NCI-H524 (cell line): ENCODE measurements around the gene KLF16.

Experiments
- DNase-seq, 2 experiments: peaks; one replicate each; lab custom pipeline; 2025; lab: John Stamatoyannopoulos, UW

The KLF16 gene

DNA sequence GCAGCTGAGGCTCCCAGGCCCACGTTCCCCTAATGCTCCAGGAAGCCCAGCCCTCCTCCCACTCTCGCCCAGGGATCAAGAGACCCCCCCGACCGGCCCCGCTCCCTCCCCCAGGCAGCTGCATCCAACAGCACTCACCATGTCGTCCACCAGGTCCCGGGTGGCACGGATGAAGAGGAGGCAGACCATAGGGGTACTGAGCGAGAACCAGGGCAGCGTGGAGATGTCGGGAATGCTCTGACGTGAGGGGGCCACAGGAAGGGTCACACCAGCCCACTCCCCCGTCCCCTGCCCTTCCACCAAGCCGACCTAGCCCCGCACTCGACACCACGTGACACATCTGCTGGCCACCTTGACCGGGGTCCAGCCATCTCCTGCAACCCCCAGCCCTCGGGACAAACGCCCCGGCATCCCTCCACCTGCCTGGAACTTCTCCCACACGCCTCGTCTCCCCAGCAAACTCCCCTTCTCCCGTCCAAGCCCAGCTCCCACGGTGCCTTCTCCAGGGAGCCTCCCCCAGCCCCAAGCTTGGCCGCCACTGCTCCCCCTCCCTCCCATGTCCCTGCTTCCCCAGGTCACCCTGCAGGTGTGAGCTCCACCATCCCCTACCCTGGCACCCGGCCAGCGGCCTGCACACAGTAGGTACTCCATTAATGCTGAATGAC lies 56.2 kb downstream of the KLF16 start:
- DNase-seq: no peak

DNA sequence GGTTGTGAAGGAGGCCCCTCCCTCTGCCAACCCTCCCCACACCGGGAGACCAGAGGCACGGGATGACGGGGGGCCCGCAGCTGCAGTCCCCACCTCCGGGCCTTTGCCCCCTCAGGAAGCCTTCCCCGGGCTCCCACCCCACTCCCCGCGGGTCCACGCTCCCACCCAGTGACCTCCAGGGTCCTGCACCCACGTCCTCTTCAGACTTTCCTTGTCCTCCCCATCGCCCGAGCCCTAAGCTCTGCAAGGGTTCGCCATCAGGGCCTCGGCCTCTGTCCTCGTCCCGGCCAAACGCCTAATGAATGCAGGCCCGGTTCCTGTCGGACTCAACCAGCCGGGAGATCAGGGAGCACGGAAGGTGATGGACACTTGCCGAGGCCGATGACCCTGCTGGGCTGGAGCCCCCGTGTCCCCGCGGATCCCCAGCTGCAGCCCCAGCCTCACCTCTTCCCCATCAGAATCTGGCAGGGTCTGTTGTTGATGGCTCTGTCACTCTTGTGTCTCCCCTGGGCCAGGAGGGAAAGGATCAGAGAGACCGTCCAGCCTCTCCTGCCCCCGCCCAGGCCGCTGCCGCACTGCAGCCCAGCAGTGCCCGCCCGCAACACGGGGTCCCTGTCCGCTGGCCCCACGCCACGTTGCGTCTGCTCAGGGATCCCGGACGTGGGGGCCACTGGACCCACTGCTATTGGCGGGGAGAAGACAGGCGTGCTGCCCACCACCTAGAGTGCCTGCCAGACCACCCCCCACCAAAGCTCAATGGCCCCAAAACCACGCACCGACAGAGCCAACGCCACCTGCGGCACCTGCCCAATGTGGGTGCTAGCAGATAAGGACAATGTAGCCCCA lies 57.0 kb downstream of the KLF16 start:
- DNase-seq: no peak

DNA sequence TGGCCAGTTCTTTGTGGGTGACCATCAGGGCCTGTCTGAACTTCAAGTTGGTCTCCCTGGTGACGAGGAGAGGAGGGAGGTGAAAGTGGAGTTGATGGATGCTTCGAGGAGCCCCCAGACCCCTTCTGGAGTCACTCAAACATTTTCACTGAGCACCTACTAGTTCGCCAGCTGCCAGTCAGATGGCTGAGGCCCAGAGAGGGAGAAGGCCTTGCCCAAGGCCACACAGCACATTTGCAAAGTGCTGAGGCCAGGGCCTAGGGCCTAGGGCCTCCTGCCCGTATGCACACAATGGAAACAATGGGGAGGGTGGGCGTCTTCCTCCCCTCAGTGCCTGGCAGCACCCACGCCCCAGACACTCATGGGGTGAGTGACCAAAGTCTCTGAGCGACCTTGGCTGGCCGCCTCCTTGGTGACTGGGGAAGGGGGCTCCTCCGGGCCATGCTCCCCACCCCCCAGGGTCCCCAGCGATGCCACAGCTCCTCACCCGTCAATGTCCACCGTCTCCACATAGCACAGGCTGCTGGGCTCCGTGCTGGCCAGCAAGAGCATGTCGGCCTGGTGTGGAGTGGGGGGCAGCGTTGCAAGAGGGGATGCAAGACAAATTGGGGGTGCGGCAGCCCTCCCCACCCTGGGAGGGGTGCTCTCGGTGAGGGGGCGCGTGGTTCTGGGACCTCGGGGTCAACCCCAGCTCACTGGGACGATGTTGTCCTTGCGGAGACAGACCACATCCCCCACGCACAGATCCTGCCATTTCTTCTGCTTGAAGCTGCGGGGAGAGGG lies 57.8 kb downstream of the KLF16 start:
- DNase-seq: no peak

DNA sequence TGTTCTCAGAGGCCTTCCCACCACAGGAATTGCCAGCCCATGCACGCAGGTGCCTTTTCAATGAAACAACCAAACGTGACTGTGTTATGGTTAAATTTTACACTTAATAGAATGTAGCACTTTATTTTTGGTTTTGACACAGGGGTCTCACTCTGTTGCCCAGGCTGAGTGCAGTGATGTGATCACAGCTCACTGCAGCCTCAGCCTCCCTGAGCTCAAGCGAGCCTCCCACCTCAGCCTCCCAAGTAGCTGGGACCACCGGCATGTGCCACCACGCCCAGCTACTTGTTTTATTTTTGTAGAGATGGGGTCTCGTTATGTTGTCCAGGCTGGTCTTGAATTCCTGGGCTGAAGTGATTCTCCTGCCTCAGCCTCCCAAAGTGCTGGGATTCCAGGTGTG lies 58.5 kb downstream of the KLF16 start:
- no peak for DNase-seq
